Stimulated activated CD8-positive, alpha-beta memory T cell treated with anti-CD3 and anti-CD28 coated beads, Interleukin-2, amount 100 ng/mL, for 48 hours (primary cell): ENCODE data around the gene UFD1.

Experiments
- DNase-seq, 2 donors: peaks; one replicate each; pipeline ENCODE4 v3.0.0-alpha.2; 2020; ENCODE audit warnings: low read depth in 2 of 2

UFD1 gene

GRCh38 chr22:19516378-19517170 lies 37.6 kb upstream of the UFD1 start:
- DNase-seq: no peak

GRCh38 chr22:19515654-19516377 lies 36.8 kb upstream of the UFD1 start:
- no peak for DNase-seq

- DNase-seq: no peak
These were observed 36.0 kb upstream of the UFD1 start for GRCh38 chr22:19514831-19515565.

GRCh38 chr22:19513823-19514222 lies 34.8 kb upstream of the UFD1 start:
- no peak for DNase-seq

GRCh38 chr22:19510919-19511341 lies 31.9 kb upstream of the UFD1 start:
- DNase-seq: no peak

GRCh38 chr22:19509923-19510322 lies 30.9 kb upstream of the UFD1 start:
- DNase-seq: no peak

GRCh38 chr22:19509191-19509590 lies 30.2 kb upstream of the UFD1 start:
- no peak for DNase-seq

- DNase-seq: no peak
These were observed 29.2 kb upstream of the UFD1 start for GRCh38 chr22:19508024-19508776.

GRCh38 chr22:19507534-19507861 lies 28.5 kb upstream of the UFD1 start:
- DNase-seq: no peak

- DNase-seq: no peak
These were observed 27.2 kb upstream of the UFD1 start for GRCh38 chr22:19506212-19506611.

- no peak for DNase-seq
These were observed 26.7 kb upstream of the UFD1 start for GRCh38 chr22:19505735-19506126.

GRCh38 chr22:19504900-19505734 lies 26.1 kb upstream of the UFD1 start:
- DNase-seq: no peak

GRCh38 chr22:19503869-19504268 lies 24.9 kb upstream of the UFD1 start:
- DNase-seq: no peak

GRCh38 chr22:19503367-19503766 lies 24.4 kb upstream of the UFD1 start:
- no peak for DNase-seq

GRCh38 chr22:19501897-19502447 lies 23.0 kb upstream of the UFD1 start:
- DNase-seq: no peak

GRCh38 chr22:19499880-19500242 lies 20.9 kb upstream of the UFD1 start:
- no peak for DNase-seq

- DNase-seq: no peak
These were observed 20.4 kb upstream of the UFD1 start for GRCh38 chr22:19499236-19499879.

- no peak for DNase-seq
These were observed 19.8 kb upstream of the UFD1 start for GRCh38 chr22:19498866-19499190.

GRCh38 chr22:19498154-19498865 lies 19.3 kb upstream of the UFD1 start:
- no peak for DNase-seq

GRCh38 chr22:19497245-19497644 lies 18.3 kb upstream of the UFD1 start:
- DNase-seq: no peak
